Colonic mucosa (tissue), 4 donors: ENCODE data around the gene MYMK. TPM values are rescaled to one million over a fixed set of nuclear protein-coding genes. Genes with fewer than 3 reads are reported as not detected.

Experiments
- DNase-seq: peaks from one replicate; pipeline ENCODE4 v3.0.0-alpha.2; 2020
- H3K27ac ChIP-seq: fragments of 200-600 bp; one replicate; pipeline ENCODE4 v1.8.0; 2021
- H3K27me3 ChIP-seq: fragments of 200-600 bp; one replicate; pipeline ENCODE4 v1.8.0; 2021
- H3K36me3 ChIP-seq: fragments of 200-600 bp; one replicate; pipeline ENCODE4 v1.8.0; 2021
- H3K4me1 ChIP-seq: fragments of 200-600 bp; one replicate; pipeline ENCODE4 v1.8.0; 2021; ENCODE audit warnings: mild to moderate bottlenecking
- H3K4me3 ChIP-seq: fragments of 200-600 bp; one replicate; pipeline ENCODE4 v1.8.0; 2021
- H3K9ac ChIP-seq, 2 donors: one replicate each; pipeline ENCODE4 v1.7.0; 2013; ENCODE audit warnings: control low read depth in 2 of 2, low read depth in 2 of 2, low read length in 2 of 2
- H3K9me3 ChIP-seq: fragments of 200-600 bp; one replicate; pipeline ENCODE4 v1.8.0; 2021
- CTCF ChIP-seq: fragments of 200-600 bp; IDR thresholded peaks from one replicate; pipeline ENCODE4 v1.8.0; 2022; ENCODE audit warnings: antibody characterized with exemption, mild to moderate bottlenecking
- intact Hi-C: fragments of 100-400 bp; cut with DNase I; formaldehyde crosslinking; loops from one replicate; pipeline ENCODE4 v1.14.1; 2022
- total RNA-seq, 2 donors: library from RNA; stranded (reverse); fragmentation: NEBNext Ultra II Directional in 1 of 2; extraction: Animal tissue kit (Norgen Biotek cat#: 25700) in 1 of 2; gene quantifications; one replicate each; pipeline ENCODE4 v1.2.1, GENCODE V29; 2021
- donor health status: healthy.
- donor health status: DM: no; HTN: no; CAD: no.
- donor health status: DM: no; HTN: no; CAD: no.

Gene MYMK
- total RNA-seq, 2 donors from 2014 or later = not detected

GRCh38 chr9:133490865-133491655 lies 33.7 kb downstream of the MYMK start:
- Histone ChIP-seq H3K36me3 (no peaks in the 10 kb centered on the region), H3K27me3 (no peaks in the 10 kb centered on the region), H3K9ac (no peak overlapping the region), H3K27ac (no peak overlapping the region), H3K4me1 (no peaks in the 10 kb centered on the region), H3K4me3 (no peak overlapping the region), H3K9me3 (no peaks in the 10 kb centered on the region)
- TF ChIP-seq CTCF = no peak
- intact Hi-C loops = no loop called here
- DNase-seq = no peak

- Histone ChIP-seq H3K27ac (no peak overlapping the region), H3K27me3 (no peaks in the 10 kb centered on the region), H3K36me3 (no peaks in the 10 kb centered on the region), H3K9me3 (no peaks in the 10 kb centered on the region), H3K9ac (no peak overlapping the region), H3K4me3 (no peak overlapping the region), H3K4me1 (no peaks in the 10 kb centered on the region)
- no peak for DNase-seq
- TF ChIP-seq CTCF = no peak
- intact Hi-C loops = no loop called here
These were observed 34.5 kb downstream of the MYMK start for GRCh38 chr9:133490201-133490681.

GRCh38 chr9:133489253-133490190 lies 35.2 kb downstream of the MYMK start:
- no peak overlapping the region for H3K4me3 ChIP-seq
- intact Hi-C loops = loop anchor here (5.0 kb wide), 1 partner anchor 307 kb away; no protein-coding TSS in a partner anchor
- no peak for DNase-seq
- no peaks in the 10 kb centered on the region for H3K4me1 ChIP-seq
- no peak for TF ChIP-seq CTCF
- no peak overlapping the region for H3K9ac ChIP-seq
- H3K9me3 ChIP-seq = no peaks in the 10 kb centered on the region
- H3K27me3 ChIP-seq = no peaks in the 10 kb centered on the region
- H3K27ac ChIP-seq = no peak overlapping the region
- no peaks in the 10 kb centered on the region for H3K36me3 ChIP-seq

- Histone ChIP-seq H3K27ac (no peak overlapping the region), H3K27me3 (no peaks in the 10 kb centered on the region), H3K9me3 (no peaks in the 10 kb centered on the region), H3K9ac (no peak overlapping the region), H3K4me3 (no peak overlapping the region), H3K4me1 (no peaks in the 10 kb centered on the region), H3K36me3 (no peaks in the 10 kb centered on the region)
- DNase-seq = no peak
- TF ChIP-seq CTCF = no peak
- intact Hi-C loops = loop anchor here (5.0 kb wide), 1 partner anchor 306 kb away; no protein-coding TSS in a partner anchor
These were observed 36.0 kb downstream of the MYMK start for GRCh38 chr9:133488686-133489252.

- H3K27me3 ChIP-seq = no peaks in the 10 kb centered on the region
- H3K4me1 ChIP-seq = no peaks in the 10 kb centered on the region
- no peak overlapping the region for H3K4me3 ChIP-seq
- no peaks in the 10 kb centered on the region for H3K36me3 ChIP-seq
- no peak for DNase-seq
- no peak for TF ChIP-seq CTCF
- intact Hi-C loops = loop anchor here (2.0 to 5.0 kb wide), 2 partner anchors 81 to 305 kb away; no protein-coding TSS in a partner anchor
- H3K9me3 ChIP-seq = no peaks in the 10 kb centered on the region
- H3K9ac ChIP-seq = no peak overlapping the region
- H3K27ac ChIP-seq = no peak overlapping the region
These were observed 37.4 kb downstream of the MYMK start for GRCh38 chr9:133487331-133487725.
